ENCODE results near the gene LOXL3.
"Not testable (repeated sequence)": the region's sequence is repeated elsewhere in the genome, so short reads cannot be mapped to it uniquely, and the experiment has no call there.

Gene LOXL3

GRCh38 chr2:74573747-74574562 is 20.2 kb upstream of the LOXL3 start:
- peak; percentile 62 for DNase-seq

DNA sequence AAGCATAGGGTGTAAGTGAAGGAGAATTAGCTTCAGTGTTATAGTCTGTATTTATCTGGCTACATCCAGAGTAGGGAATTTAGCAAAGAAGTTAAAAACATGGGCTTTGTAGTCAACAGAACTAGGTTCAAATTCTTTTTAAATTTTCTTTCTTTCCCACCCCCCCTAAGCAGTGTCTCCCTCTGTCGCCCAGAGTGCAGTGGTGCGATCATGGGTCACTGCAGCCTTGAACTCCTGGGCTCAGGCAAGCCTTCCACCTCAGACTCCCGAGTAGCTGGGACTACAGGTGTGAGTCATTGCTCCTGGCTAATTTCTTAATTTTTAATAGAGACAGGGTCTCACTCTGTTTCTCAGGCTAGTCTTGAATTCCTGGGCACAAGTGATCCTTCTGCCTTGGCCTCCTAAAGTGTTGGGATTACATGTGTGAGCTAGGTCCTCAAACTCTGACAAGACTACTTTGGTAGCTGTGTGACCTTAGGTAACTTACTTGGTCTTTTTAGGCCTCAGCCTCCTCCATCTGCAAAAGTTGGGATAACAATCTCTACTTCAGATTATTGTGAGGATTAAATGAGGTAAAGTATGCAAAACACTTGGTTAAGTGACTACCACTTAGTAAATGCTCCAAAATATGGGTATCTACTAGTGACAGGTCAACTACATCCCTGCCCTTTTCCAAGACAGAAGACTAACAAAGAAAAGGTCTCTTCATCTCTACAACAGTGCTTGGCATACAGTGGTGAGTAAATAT is 18.6 kb upstream of the LOXL3 start:
- DNase-seq: no peak

GRCh38 chr2:74571058-74571457 is 17.3 kb upstream of the LOXL3 start:
- no peak for DNase-seq

DNA sequence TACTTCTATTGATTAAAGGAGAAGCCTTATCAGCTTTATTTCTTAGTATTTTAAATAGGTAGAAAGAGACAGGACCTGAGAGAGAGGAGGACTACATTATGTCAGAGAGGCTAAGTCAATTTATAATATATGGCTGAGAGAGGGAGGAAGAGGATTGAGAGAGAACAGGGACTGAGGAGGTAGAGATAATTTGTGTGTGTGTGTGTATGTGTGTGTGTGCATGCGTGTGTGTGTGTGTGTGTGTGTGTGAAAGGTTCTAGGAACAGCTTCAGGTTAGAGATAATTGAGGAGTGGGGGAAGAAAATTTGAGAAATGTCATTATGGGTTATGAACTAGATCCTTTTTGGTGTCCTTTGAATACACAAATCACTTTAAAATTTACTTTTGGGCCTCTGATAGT is 15.9 kb upstream of the LOXL3 start:
- DNase-seq: no peak

DNA sequence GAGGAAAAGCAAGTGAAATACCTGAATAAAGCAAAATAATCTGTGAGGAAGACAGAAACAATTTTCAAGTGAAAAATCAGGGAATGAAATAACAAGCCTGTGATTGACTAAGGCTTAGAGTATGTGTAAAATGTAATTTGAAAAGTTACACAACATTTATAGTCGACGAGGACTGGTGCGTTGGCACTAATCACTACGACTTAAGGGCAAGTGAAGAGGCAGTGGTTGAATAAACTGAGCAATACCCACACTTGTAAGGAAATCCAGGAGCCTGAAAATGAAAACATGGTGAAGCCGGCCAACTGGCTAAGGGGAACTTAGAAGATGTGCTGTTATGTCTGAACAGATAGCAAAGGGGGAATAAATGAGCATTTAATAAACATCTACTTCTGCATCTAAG is 14.1 kb upstream of the LOXL3 start:
- no peak for DNase-seq

GRCh38 chr2:74566754-74567085 is 13.0 kb upstream of the LOXL3 start:
- no peak for DNase-seq

GRCh38 chr2:74566076-74566753 is 12.5 kb upstream of the LOXL3 start:
- no peak for DNase-seq

DNA sequence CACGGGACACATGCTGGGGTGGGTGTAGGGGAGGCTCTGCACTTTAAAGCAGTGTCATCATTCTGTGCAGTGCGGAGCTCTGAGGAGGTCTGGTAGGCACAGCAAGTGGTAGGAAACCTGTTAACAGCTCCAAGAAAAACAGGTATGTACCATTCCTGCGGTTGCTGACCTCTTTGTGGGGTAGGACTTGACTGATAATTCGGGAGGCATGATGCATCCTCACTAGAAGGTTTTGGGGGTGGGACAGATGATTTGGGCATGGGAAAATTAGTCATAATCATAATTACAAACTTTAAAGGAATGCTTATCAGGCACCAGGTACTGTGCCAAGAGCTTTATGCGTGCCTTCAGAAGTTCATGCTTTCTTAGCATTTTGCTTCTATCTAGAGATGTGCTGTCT is 10.5 kb upstream of the LOXL3 start:
- no peak for DNase-seq

DNA sequence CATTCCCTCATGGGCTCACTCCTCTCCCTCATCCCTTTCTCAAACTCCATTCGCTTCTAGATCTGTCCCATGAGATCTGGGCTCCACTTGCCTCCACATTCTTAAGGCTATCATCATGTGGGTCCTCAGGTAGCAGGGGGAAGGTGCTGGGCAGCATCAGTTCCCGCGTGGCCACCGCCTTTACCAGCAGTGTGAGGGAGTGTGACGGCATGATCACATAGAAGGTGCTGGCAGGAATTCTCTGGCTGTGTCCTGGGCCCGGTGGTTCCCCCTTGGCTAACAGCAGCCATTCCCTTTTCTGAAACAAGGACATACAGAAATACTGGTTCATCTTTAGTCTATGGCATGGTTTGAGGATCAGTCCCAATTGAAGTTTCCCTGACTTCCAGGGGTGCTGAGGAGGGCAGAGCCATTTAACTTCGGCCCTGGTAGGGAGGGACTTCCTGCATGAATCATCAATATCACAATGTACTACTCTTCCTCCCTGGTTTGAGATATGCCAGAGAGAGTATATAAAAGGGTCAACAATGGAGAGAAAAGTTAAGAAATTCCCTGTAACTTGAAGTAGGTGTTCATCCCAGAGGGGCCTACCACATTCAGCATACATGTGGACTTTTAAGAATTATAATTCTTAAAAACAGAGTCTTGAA is 8.5 kb upstream of the LOXL3 start:
- no peak for DNase-seq

GRCh38 chr2:74561022-74561421 is 7.3 kb upstream of the LOXL3 start:
- DNase-seq: not testable (repeated sequence)

DNA sequence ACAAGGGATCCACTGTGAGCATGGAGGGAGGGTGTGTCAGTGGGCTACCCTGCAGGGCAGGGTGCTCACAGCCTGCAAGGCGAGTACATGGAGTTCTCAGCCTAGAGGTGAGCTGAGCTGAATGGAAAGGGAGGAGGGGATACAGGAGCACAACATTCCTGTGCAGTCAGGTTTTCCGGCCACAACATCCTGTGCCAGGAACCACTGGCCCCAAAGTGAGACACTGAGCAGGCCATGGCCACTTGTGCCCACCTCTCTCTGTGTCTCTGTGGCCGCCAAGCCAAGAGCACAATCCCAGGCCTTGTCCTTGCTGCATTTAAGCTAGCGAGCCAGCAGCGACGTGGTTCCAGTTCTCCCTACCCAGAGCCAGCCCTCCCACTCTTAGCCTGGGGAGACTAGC is 6.8 kb upstream of the LOXL3 start:
- DNase-seq: no peak

DNA sequence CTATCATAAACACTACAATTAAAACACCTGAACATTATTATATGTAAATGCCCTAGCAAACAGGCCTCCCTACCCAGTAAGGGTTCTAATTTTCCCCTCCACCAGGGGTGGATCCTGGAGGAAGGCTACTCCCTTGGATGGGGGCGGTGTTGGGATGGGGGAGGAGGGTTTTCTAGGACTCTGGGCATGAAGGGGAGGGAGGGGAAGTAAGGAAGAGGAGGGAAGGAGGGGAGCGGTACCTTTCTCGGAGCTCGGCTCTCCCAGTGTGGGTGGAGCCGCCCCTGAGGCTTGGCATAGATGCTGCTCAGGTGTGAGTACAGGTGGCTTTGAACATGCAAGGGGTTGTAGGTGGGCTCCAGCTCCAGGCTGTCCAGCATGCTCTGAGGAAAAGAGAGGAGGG is 6.2 kb upstream of the LOXL3 start:
- no peak for DNase-seq

DNA sequence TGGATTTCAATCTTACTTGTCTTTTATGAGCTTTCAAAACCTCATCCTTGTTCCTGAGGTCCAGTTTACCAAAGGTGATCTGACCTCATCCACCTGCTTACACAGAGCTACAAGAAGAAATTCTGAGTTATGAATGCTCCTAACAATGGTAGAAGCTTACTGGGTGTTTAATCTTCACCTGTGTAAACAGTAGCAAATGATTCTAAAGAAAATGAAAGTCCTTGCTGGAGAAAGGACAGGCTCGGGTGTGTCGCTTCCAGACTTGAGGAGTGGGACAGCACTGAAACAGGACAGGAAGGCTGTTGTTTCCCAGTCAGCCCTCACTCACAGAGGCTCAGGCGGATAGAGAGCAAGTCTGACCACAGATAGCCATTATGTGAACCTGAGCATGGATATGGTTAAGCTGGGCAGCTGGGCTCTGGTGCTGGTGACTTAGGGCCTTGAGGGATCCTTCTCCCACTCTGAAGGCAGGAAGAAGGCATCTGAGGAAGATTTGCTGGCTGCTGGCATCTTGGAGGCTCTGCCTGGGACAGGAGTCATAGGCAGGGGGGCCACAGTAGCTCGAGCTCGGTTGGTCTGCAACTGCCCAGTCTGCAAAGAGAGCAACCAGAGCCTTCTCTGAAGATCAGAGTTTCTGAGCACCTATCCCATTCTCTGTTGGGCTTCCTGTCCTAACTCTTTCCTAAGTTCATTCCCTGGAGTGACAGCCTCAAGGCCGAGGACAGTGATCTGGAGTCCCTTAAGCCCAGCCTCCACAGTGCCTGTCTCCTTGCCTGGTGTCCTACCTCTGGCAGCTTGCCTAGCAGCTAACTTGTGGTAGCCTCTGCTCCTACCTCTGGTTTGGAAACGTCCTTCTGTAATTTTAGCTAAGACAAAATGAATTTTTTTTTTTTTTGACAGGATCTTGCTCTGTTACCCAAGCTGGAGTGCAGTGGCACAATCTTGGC is 4.8 kb upstream of the LOXL3 start:
- DNase-seq: no peak

DNA sequence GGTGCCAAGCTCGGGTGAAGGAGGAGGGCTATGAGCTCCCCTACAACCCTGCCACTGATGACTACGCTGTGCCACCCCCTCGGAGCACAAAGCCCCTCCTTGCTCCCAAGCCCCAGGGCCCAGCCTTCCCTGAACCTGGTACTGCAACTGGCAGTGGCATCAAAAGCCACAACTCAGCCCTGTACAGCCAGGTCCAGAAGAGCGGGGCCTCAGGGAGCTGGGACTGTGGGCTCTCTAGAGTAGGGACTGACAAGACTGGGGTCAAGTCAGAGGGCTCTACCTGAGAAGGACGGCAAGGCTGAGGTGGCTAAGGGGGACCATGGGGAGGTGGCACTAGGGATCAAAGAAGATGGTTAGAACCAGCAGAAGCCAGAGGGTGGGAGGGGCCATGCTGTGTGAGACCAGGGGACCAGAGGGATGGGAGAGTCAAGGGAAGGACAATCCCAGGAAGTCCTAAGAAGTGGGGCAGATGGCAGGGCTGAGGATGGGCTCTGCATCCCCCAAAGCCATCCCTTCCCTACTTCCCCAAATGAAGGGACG is 3.2 kb upstream of the LOXL3 start:
- no peak for DNase-seq

DNA sequence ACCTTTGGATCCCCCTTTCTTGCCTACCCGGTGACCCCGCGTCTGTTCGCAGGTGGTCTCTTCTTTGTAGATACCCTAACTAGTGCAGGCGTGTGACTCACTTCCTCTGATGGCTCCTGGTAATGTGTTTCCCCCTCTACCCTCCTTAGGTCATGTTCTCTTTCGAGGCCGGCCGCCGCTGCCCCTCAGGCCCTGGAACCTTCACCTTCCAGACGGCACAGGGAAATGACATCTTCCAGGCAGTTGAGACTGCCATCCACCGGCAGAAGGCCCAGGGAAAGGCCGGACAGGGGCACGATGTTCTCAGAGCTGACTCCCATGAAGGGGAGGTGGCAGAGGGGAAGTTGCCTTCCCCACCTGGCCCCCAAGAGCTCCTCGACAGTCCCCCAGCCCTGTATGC is 2.4 kb upstream of the LOXL3 start:
- no peak for DNase-seq

DNA sequence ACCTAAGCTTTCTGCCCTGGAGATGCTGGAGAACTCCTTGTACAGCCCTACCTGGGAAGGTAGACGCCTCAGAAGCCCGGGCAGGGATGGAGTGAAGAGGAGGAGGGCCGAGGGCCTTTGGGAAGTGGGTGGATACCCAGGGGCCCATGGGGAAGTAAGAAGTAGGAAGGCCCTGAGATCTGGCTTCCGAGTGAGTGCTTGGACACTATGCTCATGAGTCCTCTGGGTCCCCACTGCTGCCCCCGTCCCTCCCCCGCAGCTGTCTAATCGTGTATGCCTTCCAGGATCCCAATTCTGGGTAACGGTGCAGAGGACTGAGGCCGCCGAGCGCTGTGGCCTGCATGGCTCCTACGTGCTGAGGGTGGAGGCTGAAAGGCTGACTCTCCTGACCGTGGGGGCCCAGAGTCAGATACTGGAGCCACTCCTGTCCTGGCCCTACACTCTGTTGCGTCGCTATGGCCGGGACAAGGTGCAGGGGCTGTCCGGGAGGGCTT is 1.9 kb upstream of the LOXL3 start:
- no peak for DNase-seq

- peak; percentile 22 for DNase-seq
Observed at GRCh38 chr2:74554820-74555531, 1.2 kb upstream of the LOXL3 start.

DNA sequence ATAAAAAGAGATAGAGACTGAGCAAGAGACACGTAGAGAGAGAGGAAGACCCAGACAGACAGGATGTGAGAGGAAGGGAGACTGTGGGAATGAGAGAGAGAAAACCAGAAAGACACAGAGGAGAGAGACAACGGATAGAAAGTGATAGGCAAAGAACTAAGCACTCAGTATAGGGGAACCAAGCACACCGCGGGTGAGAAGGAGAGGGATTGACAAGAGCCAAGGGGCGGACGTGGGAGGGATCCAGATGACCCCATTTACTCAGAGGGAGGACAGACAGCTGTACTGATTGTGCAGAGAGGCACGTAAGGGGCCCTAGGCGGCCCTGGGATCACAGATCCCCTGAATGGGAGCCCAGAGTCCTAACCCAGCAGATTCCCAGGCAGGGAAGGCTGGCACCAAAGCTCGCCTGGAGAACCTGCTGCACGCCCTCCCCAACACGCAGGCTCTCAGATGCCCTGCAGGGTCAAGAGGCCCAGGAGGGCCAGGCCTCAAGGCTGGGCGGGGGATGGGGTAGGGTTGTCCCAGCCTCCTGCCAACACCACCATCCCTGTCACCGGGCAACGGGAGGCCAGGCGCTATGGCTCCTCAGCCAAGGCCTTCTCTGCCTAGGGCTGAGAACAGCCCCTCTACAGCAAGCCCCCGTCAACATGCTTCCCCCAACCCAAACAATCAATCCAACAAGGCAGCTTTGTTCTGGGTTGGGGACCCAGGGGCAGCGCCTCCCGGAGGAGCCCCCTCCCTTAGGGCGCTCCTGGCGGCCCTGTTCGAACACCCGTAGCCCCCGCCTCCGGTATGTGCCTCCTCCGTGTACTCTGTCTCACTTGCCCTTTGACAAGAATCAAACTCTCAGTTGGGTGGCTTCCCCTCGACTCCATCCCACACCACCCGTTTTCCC is 579 bp downstream of the LOXL3 start:
- DNase-seq: no peak

- no peak for DNase-seq
Observed at GRCh38 chr2:74551942-74552913, 1.5 kb downstream of the LOXL3 start.

All from CD4-positive, alpha-beta T cell treated with Interleukin-4 for 4 hours (primary cell).